Measurements from ENCODE around the gene MED16. TPM values are rescaled to one million over a fixed set of nuclear protein-coding genes. Genes with fewer than 3 reads are reported as not detected.

MED16 gene
- total and polyA plus RNA-seq, 10 donors: 37.0 to 82.1 (median 52.7) TPM

DNA sequence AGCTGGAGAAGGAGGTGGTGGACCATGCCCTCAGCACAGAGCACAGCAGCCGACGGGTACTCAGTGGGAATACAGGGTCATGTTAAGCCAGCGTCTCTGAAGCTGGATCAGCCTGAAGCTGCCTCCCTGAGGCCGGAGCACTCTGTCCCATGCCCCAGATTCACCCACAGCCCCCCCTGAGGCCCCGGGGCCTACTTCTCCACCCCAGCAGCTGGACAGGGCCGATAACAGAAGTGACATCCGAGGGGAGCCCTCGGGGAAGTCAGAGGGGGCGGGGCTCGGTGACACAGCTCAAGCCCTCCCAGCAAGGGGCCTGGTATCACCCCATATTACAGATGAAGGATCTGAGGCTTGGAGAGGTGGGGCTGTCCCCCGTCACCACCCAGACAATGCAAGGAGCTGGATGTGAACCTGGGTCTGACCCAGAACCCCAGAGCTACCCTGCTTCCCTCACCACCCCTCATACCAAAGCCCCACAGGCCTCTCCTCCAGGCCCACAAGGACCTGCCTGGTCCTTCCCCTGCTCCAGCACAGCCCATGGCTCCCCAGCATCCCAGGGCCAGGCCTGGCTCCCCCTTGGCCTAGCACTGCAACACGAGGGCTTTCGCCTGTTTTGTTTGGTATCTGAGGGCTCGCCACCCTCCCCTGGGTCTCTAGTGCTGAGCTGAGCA, 14.3 kb upstream of the MED16 start:
- peak overlapping the region; percentile 79 to 99 (median 94) for H3K27ac ChIP-seq
- DNase-seq: peak; percentile 93
- H3K36me3 ChIP-seq: peaks cover 0 to 43% (median 1%) of the 10 kb centered on the region in 6 donors
- WGBS, 5 donors: 42 to 64% (median 52%) methylated on average over 10 to 14 of the region's 14 CpGs
- H3K4me1 ChIP-seq: peaks cover 29 to 97% (median 67%) of the 10 kb centered on the region in 6 donors
- no peaks in the 10 kb centered on the region for H3K9me3 ChIP-seq
- peak overlapping the region in 1 of 8 donors; percentile 68 for H3K4me3 ChIP-seq
- H3K27me3 ChIP-seq (replicated peaks in 1 of 7): no peaks in the 10 kb centered on the region
- intact Hi-C loops (cut with DNase I; ENCODE audit: low total_unique reads): no loop called here
- TF ChIP-seq CTCF (IDR thresholded peaks at IDR 0.05 in 8 of 11, conservative IDR thresholded peaks at IDR 0.05 in 3 of 11): no peak
- TF ChIP-seq POLR2A (IDR thresholded peaks at IDR 0.05): no peak
- TF ChIP-seq POLR2AphosphoS5 (IDR thresholded peaks at IDR 0.05): peak; percentile 40 to 79 (median 42)

DNA sequence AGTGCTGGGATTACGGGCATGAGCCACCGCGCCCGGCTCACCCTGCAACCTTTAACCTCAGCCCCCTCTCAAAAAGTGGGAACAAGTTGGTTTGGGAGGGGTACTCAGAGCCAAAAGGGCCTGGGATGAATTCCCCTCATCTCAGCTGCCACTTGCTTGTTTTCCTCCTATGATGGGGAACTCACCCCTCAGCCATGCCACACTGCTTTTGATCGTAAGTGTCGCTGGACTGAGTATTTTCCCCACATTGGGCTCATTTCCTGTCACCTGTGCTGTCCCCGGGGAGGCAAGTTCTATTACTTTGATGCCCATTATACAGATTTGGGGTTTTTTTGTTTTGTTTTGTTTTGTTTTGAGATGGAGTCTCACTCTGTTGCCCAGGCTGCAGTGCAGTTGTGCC, 13.5 kb upstream of the MED16 start:
- peaks cover 25 to 99% (median 67%) of the 10 kb centered on the region in 6 donors for H3K4me1 ChIP-seq
- peaks cover 0 to 49% (median 8%) of the 10 kb centered on the region in 6 donors for H3K36me3 ChIP-seq
- DNase-seq: no peak

DNA sequence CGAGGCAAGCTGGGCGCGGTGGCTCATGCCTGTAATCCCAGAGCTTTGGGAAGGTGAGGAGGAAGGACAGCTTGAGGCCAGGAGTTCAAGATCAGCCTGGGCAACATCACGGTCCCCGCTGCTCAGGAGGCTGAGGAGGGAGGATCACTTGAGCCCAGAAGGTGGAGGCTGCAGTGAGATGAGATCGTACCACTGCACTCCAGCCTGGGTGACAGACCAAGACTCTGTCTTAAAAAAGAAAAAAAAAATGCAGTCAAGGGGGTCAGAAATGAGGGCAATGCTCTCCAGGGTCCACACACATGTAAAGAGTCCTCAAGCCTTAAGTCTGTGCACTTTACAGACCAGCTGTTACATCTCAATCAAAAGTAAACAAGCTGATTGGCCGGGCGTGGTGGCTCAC, 11.6 kb upstream of the MED16 start:
- TF ChIP-seq POLR2AphosphoS5 (IDR thresholded peaks at IDR 0.05) (no peak), POLR2A (IDR thresholded peaks at IDR 0.05) (no peak), CTCF (IDR thresholded peaks at IDR 0.05 in 8 of 11, conservative IDR thresholded peaks at IDR 0.05 in 3 of 11) (no peak)
- no peak overlapping the region for H3K27ac ChIP-seq
- H3K4me3 ChIP-seq: no peak overlapping the region
- H3K27me3 ChIP-seq (replicated peaks in 1 of 7): no peaks in the 10 kb centered on the region
- DNase-seq: no peak
- H3K4me1 ChIP-seq: peaks cover 19 to 97% (median 58%) of the 10 kb centered on the region in 6 donors
- peaks cover 0 to 50% (median 17%) of the 10 kb centered on the region in 6 donors for H3K36me3 ChIP-seq
- WGBS, 5 donors: 93 to 97% (median 94%) methylated on average over 8 of the region's 8 CpGs
- no peaks in the 10 kb centered on the region for H3K9me3 ChIP-seq
- intact Hi-C loops (cut with DNase I; ENCODE audit: low total_unique reads): no loop called here

More for the DNA sequence above, 13.5 kb upstream of the MED16 start:
- peak overlapping the region in 7 of 8 donors; percentile 41 to 99 (median 98) for H3K27ac ChIP-seq
- H3K27me3 ChIP-seq (replicated peaks in 1 of 7): no peaks in the 10 kb centered on the region
- no peaks in the 10 kb centered on the region for H3K9me3 ChIP-seq
- intact Hi-C loops (cut with DNase I; ENCODE audit: low total_unique reads): no loop called here
- H3K4me3 ChIP-seq: peak overlapping the region in 1 of 8 donors; percentile 33
- TF ChIP-seq POLR2AphosphoS5 (IDR thresholded peaks at IDR 0.05) (no peak), POLR2A (IDR thresholded peaks at IDR 0.05) (no peak), CTCF (IDR thresholded peaks at IDR 0.05 in 8 of 11, conservative IDR thresholded peaks at IDR 0.05 in 3 of 11) (no peak)
- 69 to 85% (median 83%) methylated on average over 7 of the region's 7 CpGs for WGBS, 5 donors

GRCh38 chr19:903266-903797, 10.3 kb upstream of the MED16 start:
- intact Hi-C loops (cut with DNase I; ENCODE audit: low total_unique reads): no loop called here
- no peaks in the 10 kb centered on the region for H3K9me3 ChIP-seq
- peaks cover 0 to 62% (median 28%) of the 10 kb centered on the region in 6 donors for H3K36me3 ChIP-seq
- no peak for DNase-seq
- peak overlapping the region in 1 of 8 donors; percentile 28 for H3K27ac ChIP-seq
- WGBS, 5 donors: 80 to 91% (median 86%) methylated on average over 32 of the region's 32 CpGs
- no peak for TF ChIP-seq POLR2A (IDR thresholded peaks at IDR 0.05)
- no peak for TF ChIP-seq CTCF (IDR thresholded peaks at IDR 0.05 in 8 of 11, conservative IDR thresholded peaks at IDR 0.05 in 3 of 11)
- TF ChIP-seq POLR2AphosphoS5 (IDR thresholded peaks at IDR 0.05): peak in 2 of 3 donors; percentile 20 to 29
- no peaks in the 10 kb centered on the region for H3K27me3 ChIP-seq (replicated peaks in 1 of 7)
- H3K4me1 ChIP-seq: peaks cover 15 to 97% (median 46%) of the 10 kb centered on the region in 6 donors
- no peak overlapping the region for H3K4me3 ChIP-seq
